CD14-positive monocyte (primary cell): ENCODE measurements around the gene TIPARP. TPM values are rescaled to one million over a fixed set of nuclear protein-coding genes. Genes with fewer than 3 reads are reported as not detected.

Experiments used
- DNase-seq, 3 donors: peaks; one replicate each; pipeline ENCODE4 v3.0.0-alpha.2; 2011 to 2022
- H2AFZ ChIP-seq: 2 replicates; pipeline ENCODE4 v1.6.0; 2012; ENCODE audit warnings: mild to moderate bottlenecking, low read depth, low read length, inconsistent platforms; ENCODE audit not compliant: insufficient read depth, poor library complexity, severe bottlenecking
- H3K27ac ChIP-seq, 2 donors: 1 replicate in 1 of 2; 2 replicates in 1 of 2; pipeline ENCODE4 v1.5.1; 2012 to 2013; ENCODE audit warnings: low read length in 2 of 2, control low read depth in 1 of 2, inconsistent platforms in 1 of 2, low read depth in 1 of 2, mild to moderate bottlenecking in 1 of 2
- H3K27me3 ChIP-seq, 2 donors: one replicate each; pipeline versions ENCODE4 v1.6.0 to v1.6.1; 2011 to 2013; ENCODE audit warnings: low read length in 2 of 2; ENCODE audit not compliant: control insufficient read depth in 2 of 2, insufficient read depth in 2 of 2
- H3K36me3 ChIP-seq, 2 donors: replicated peaks in 1 of 2; 1 replicate in 1 of 2; 2 replicates in 1 of 2; pipeline versions ENCODE4 v1.5.1 to v1.6.1; 2012 to 2013; ENCODE audit warnings: low read length in 2 of 2, control low read depth in 1 of 2, inconsistent platforms in 1 of 2, mild to moderate bottlenecking in 1 of 2; ENCODE audit not compliant: insufficient read depth in 2 of 2, control insufficient read depth in 1 of 2
- H3K4me1 ChIP-seq, 2 donors: 1 replicate in 1 of 2; 2 replicates in 1 of 2; pipeline versions ENCODE4 v1.5.1 to v1.6.1; 2012 to 2013; ENCODE audit warnings: low read length in 2 of 2, control low read depth in 1 of 2, inconsistent platforms in 1 of 2, mild to moderate bottlenecking in 1 of 2, moderate library complexity in 1 of 2; ENCODE audit not compliant: insufficient read depth in 2 of 2, control insufficient read depth in 1 of 2
- H3K4me2 ChIP-seq: replicated peaks from 2 replicates; pipeline ENCODE3; 2012; ENCODE audit warnings: low read length, moderate library complexity, mild to moderate bottlenecking; ENCODE audit not compliant: poor library complexity, severe bottlenecking; ENCODE audit errors: extremely low read depth
- H3K4me3 ChIP-seq, 3 experiments: fragments of 200-600 bp in 1 of 3; sonication (generic) in 1 of 3; replicated peaks in 1 of 3; 1 replicate in 2 of 3; 2 replicates in 1 of 3; pipeline ENCODE4 v1.5.1; 2011 to 2013; ENCODE audit warnings: low read length in 3 of 3, mild to moderate bottlenecking in 3 of 3, control low read depth in 2 of 3, low read depth in 2 of 3, inconsistent platforms in 1 of 3, moderate library complexity in 1 of 3
- H3K79me2 ChIP-seq: 2 replicates; pipeline ENCODE4 v1.6.0; 2012; ENCODE audit warnings: mild to moderate bottlenecking, control low read depth, inconsistent platforms, low read length, moderate library complexity; ENCODE audit not compliant: insufficient read depth
- H3K9ac ChIP-seq: 2 replicates; pipeline ENCODE4 v1.6.0; 2017; ENCODE audit warnings: low read length, mild to moderate bottlenecking; ENCODE audit not compliant: insufficient read depth, poor library complexity, severe bottlenecking
- H3K9me3 ChIP-seq, 2 donors: replicated peaks in 1 of 2; 1 replicate in 1 of 2; 2 replicates in 1 of 2; pipeline versions ENCODE4 v1.5.1 to v1.6.1; 2012 to 2013; ENCODE audit warnings: low read length in 2 of 2, control low read depth in 1 of 2; ENCODE audit not compliant: control insufficient read depth in 1 of 2, insufficient read depth in 1 of 2
- H4K20me1 ChIP-seq: 2 replicates; pipeline ENCODE4 v1.6.0; 2012; ENCODE audit warnings: mild to moderate bottlenecking, low read length, control low read depth, moderate library complexity; ENCODE audit not compliant: insufficient read depth
- H3K27ac Mint-ChIP-seq, 7 donors: one replicate each; pipeline ENCODE4 v1.8.0; 2020; ENCODE audit warnings: mild to moderate bottlenecking in 7 of 7, mixed read lengths in 7 of 7, moderate library complexity in 6 of 7, inconsistent platforms in 2 of 7
- H3K27me3 Mint-ChIP-seq, 3 donors: one replicate each; pipeline ENCODE4 v1.8.0; 2021 to 2022; ENCODE audit warnings: low read depth in 3 of 3, mild to moderate bottlenecking in 3 of 3, mixed read lengths in 3 of 3, moderate library complexity in 3 of 3, inconsistent platforms in 1 of 3
- H3K36me3 Mint-ChIP-seq, 2 donors: one replicate each; pipeline ENCODE4 v1.8.0; 2020; ENCODE audit warnings: mixed read lengths in 2 of 2, inconsistent platforms in 1 of 2, mild to moderate bottlenecking in 1 of 2
- H3K4me1 Mint-ChIP-seq: one replicate; pipeline ENCODE4 v1.8.0; 2020; ENCODE audit warnings: mild to moderate bottlenecking, mixed read lengths
- H3K4me3 Mint-ChIP-seq, 2 donors: one replicate each; pipeline ENCODE4 v1.8.0; 2020; ENCODE audit warnings: mild to moderate bottlenecking in 2 of 2, mixed read lengths in 2 of 2, moderate library complexity in 1 of 2
- H3K9me3 Mint-ChIP-seq, 7 donors: one replicate each; pipeline ENCODE4 v1.8.0; 2020 to 2022; ENCODE audit warnings: mixed read lengths in 7 of 7, mild to moderate bottlenecking in 6 of 7, moderate library complexity in 6 of 7, inconsistent platforms in 2 of 7
- WGBS: methylation state at CpG from one replicate; pipeline ENCODE4 v1.1.5; 2013; ENCODE audit warnings: missing lambda C conversion rate; ENCODE audit not compliant: insufficient coverage; 5-methylcytosine and 5-hydroxymethylcytosine counted together
- intact Hi-C, 2 donors: fragments of 100-400 bp; cut with micrococcal nuclease; formaldehyde crosslinking; loops; one replicate each; pipeline versions ENCODE4 v1.15.0 to v1.15.1; 2023
- polyA plus RNA-seq, 3 donors: library from polyadenylated mRNA; depleted of rRNA in 1 of 3; unstranded in 2 of 3; stranded (reverse) in 1 of 3; fragments of 300-500 nt in 2 of 3; fragments of >200 nt in 1 of 3; fragmentation: Illumina TruSeq in 2 of 3; gene quantifications; 1 replicate in 2 of 3; 2 replicates in 1 of 3; pipeline ENCODE4 v1.2.3, GENCODE V29; 2012 to 2021
- TF ChIP-seq, protein P1 (sequence below): fragments of 200-600 bp; IDR thresholded peaks from one replicate; pipeline ENCODE4 v1.8.0; 2022; ENCODE audit warnings: antibody characterized with exemption, mild to moderate bottlenecking

Gene TIPARP
- polyA plus RNA-seq, 3 donors, result 12.7 to 42.5 (median 16.7) TPM

DNA sequence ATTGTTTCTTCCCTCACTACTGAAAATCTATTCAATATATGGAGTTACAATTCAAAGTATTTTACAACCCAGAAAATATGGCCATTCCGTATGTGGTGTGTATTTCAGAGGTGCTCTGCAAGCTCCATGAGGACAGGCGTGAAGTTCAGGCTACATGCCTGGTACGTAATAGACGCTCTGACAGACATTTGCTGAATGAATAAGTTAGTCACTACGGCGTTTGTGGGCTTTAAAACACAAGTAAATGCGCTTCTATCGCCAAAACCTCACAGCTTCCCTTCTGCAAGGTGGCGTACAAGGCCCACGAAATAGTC is 701 bp upstream of the TIPARP start:
- H3K4me1 ChIP-seq, result peaks cover 52 to 69% of the 10 kb centered on the region in 2 donors

DNA sequence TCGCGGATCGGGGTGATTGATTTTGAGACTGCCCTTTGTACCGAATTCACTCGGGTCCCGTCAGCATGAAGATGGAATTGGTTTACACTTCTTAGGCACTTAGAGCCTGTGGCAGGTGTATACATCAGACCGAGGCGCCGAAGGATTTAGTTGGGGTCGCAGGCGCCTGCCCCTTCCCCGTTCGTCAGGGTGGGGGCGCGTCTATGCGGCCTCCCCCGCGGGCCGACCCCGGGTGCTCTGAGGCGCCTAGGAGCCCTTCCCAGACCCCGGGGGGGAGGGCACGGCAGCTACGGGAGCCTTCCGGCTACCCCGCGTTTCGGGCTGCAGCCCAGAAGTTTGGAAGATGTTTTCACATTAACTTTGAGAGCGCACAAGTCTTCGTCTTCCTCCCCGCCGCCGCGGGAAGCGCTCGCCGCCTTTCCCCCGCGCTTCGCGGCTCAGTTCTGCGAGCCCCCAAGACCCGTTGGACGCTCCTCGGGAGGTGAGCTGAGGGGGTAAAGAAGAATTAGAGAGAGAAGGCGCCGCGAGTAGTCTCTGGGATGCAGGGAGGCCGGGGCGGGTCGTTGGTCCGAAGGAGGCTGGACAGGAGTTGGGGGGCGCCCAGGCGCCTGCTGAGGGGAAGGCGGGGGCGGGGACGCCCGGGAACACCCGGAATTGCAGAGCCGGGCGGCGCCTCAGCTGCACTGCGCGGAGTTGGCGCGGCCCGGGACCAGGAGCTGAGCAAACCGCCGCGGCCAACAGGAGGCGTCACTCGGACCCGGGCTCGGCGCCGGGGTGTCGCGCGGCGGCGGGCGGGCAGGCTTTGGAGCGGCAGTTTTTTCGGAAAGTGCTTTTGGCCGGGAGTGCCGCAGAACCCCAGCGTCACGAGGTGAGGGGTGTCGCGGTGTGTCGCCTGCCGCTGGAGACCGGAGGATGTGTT is 780 bp downstream of the TIPARP start:
- Histone ChIP-seq H3K9me3 (no peaks in the 10 kb centered on the region), H3K4me1 (peaks cover 43 to 66% of the 10 kb centered on the region in 2 donors)

More for the DNA sequence above, 701 bp upstream of the TIPARP start:
- Histone ChIP-seq H3K36me3 (peaks cover 11 to 15% of the 10 kb centered on the region in 2 donors), H3K27me3 (no peaks in the 10 kb centered on the region), H3K4me3 (peak overlapping the region; percentile 74 to 93 (median 78)), H3K9ac (peak overlapping the region; percentile 96), H3K79me2 (peaks cover 41% of the 10 kb centered on the region), H2AFZ (peak overlapping the region; percentile 66), H3K4me2 (peak overlapping the region; percentile 80), H4K20me1 (peaks cover 43% of the 10 kb centered on the region), H3K27ac (peak overlapping the region; percentile 73 to 94), H3K9me3 (no peaks in the 10 kb centered on the region)
- H3K27me3 Mint-ChIP-seq, result peaks cover 0 to 1% (median 0%) of the 10 kb centered on the region in 3 donors
- TF ChIP-seq, protein P1, sequence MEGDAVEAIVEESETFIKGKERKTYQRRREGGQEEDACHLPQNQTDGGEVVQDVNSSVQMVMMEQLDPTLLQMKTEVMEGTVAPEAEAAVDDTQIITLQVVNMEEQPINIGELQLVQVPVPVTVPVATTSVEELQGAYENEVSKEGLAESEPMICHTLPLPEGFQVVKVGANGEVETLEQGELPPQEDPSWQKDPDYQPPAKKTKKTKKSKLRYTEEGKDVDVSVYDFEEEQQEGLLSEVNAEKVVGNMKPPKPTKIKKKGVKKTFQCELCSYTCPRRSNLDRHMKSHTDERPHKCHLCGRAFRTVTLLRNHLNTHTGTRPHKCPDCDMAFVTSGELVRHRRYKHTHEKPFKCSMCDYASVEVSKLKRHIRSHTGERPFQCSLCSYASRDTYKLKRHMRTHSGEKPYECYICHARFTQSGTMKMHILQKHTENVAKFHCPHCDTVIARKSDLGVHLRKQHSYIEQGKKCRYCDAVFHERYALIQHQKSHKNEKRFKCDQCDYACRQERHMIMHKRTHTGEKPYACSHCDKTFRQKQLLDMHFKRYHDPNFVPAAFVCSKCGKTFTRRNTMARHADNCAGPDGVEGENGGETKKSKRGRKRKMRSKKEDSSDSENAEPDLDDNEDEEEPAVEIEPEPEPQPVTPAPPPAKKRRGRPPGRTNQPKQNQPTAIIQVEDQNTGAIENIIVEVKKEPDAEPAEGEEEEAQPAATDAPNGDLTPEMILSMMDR, result no peak
- peak overlapping the region; percentile 94 to 99 (median 97) for H3K27ac Mint-ChIP-seq
- WGBS, result 15% methylated on average over 9 of the region's 10 CpGs
- DNase-seq, result no peak
- peaks cover 13 to 16% of the 10 kb centered on the region in 2 donors for H3K36me3 Mint-ChIP-seq
- peak overlapping the region; percentile 93 to 98 for H3K4me3 Mint-ChIP-seq
- peaks cover 67% of the 10 kb centered on the region for H3K4me1 Mint-ChIP-seq
- intact Hi-C loops, result loop anchor here (5.0 to 10.0 kb wide), 5 partner anchors 116 to 461 kb away; partner anchors contain the start of gene SSR3 (in 2 of the 2)
- peaks cover 0 to 3% (median 0%) of the 10 kb centered on the region in 7 donors for H3K9me3 Mint-ChIP-seq

More for the DNA sequence above, 780 bp downstream of the TIPARP start:
- Mint-ChIP-seq H3K36me3 (peaks cover 18 to 23% of the 10 kb centered on the region in 2 donors), H3K4me3 (peak overlapping the region; percentile 95 to 98), H3K4me1 (peaks cover 65% of the 10 kb centered on the region), H3K27ac (peak overlapping the region; percentile 88 to 99 (median 97)), H3K27me3 (peaks cover 0 to 1% (median 0%) of the 10 kb centered on the region in 3 donors), H3K9me3 (peaks cover 0 to 3% (median 0%) of the 10 kb centered on the region in 7 donors)
- intact Hi-C loops, result loop anchor here (5.0 to 10.0 kb wide), 7 partner anchors 118 to 472 kb away; partner anchors contain the start of genes SSR3 (in 2 of the 2) and LEKR1 (in 1 of the 2)
- peak overlapping the region; percentile 46 for H2AFZ ChIP-seq
- DNase-seq, result peak in 1 of 3 donors; percentile 50
- H3K27ac ChIP-seq, result peak overlapping the region; percentile 73 to 94
- no peaks in the 10 kb centered on the region for H3K27me3 ChIP-seq
- peak overlapping the region; percentile 96 for H3K9ac ChIP-seq
- TF ChIP-seq, protein P1, result peak; percentile 53
- peaks cover 55% of the 10 kb centered on the region for H3K79me2 ChIP-seq
- H4K20me1 ChIP-seq, result peaks cover 58% of the 10 kb centered on the region
- peaks cover 17 to 27% of the 10 kb centered on the region in 2 donors for H3K36me3 ChIP-seq
- under 1% methylated on average over 86 of the region's 93 CpGs for WGBS
- peak overlapping the region; percentile 80 for H3K4me2 ChIP-seq
- H3K4me3 ChIP-seq, result peak overlapping the region; percentile 74 to 93 (median 78)
